ENCODE results near the gene ZHX3. TPM values are rescaled to one million over a fixed set of nuclear protein-coding genes. Genes with fewer than 3 reads are reported as not detected.

Gene ZHX3, protein sequence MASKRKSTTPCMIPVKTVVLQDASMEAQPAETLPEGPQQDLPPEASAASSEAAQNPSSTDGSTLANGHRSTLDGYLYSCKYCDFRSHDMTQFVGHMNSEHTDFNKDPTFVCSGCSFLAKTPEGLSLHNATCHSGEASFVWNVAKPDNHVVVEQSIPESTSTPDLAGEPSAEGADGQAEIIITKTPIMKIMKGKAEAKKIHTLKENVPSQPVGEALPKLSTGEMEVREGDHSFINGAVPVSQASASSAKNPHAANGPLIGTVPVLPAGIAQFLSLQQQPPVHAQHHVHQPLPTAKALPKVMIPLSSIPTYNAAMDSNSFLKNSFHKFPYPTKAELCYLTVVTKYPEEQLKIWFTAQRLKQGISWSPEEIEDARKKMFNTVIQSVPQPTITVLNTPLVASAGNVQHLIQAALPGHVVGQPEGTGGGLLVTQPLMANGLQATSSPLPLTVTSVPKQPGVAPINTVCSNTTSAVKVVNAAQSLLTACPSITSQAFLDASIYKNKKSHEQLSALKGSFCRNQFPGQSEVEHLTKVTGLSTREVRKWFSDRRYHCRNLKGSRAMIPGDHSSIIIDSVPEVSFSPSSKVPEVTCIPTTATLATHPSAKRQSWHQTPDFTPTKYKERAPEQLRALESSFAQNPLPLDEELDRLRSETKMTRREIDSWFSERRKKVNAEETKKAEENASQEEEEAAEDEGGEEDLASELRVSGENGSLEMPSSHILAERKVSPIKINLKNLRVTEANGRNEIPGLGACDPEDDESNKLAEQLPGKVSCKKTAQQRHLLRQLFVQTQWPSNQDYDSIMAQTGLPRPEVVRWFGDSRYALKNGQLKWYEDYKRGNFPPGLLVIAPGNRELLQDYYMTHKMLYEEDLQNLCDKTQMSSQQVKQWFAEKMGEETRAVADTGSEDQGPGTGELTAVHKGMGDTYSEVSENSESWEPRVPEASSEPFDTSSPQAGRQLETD
- 10 to 100 TPM in 1 of 2 donors, 1 to 10 TPM in 1; 3.2 to 30.0 TPM for total RNA-seq
- 1 to 10 TPM; 7.6 to 8.4 TPM for polyA plus RNA-seq

DNA sequence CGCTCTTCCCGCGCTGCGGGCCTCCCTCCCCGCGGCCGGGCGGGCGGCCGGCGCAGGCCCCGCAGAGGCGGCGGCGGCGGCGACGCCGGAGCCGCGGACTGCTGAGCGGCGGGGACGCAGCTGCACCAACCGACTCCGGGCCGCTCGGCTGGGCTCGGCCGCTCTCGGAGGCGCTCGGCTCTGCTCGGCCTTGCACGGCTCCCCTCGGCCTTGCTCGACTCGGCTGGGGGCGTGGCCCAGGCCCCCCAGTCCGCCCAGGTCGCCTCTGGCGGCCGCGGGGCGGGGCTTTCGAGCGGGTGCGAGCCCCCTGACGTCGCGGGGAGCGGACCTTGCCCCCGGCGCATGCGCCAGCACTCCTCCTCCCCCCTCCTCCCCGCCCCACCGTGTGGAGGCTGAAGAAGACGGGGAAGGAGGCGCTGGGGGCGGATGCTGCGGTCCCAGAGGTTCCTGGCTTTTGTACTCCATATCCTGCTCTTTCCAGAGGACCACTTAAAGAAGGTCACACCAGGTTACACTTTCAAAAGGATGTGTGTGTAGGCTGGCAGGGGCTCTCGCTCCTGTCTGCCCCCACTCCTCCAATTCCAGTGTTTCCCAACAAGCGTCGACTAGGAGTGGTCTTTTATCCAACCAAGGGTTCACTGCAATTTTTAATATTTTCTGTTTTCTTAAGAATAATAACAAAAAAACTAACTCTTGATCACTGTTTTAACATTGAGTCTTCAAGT lies at the start of gene ZHX3:
ZHX3 (minus strand) TSS at position 186 of the 725 bp plus-strand sequence. CDS start 112,815 bp downstream, outside the sequence.
- H3K27me3 ChIP-seq (ENCODE audit: control insufficient read depth in 4 of 4, insufficient read depth in 4 of 4, low read length in 3 of 4): no peaks in the 10 kb centered on the region
- peaks cover 0 to 2% (median 0%) of the 10 kb centered on the region in 4 donors for H3K36me3 ChIP-seq (ENCODE audit: control insufficient read depth in 4 of 4, insufficient read depth in 3 of 4, low read depth in 1 of 4, low read length in 3 of 4)
- TF ChIP-seq RAD21 (IDR thresholded peaks at IDR 0.05): peak in 1 of 2 donors; percentile 16
- peak; percentile 29 for TF ChIP-seq SP1 (IDR thresholded peaks at IDR 0.05)
- no peak for TF ChIP-seq FOXA2 (IDR thresholded peaks at IDR 0.05)
- peak; percentile 28 to 30 for TF ChIP-seq RXRA (IDR thresholded peaks at IDR 0.05)
- TF ChIP-seq, protein P1, sequence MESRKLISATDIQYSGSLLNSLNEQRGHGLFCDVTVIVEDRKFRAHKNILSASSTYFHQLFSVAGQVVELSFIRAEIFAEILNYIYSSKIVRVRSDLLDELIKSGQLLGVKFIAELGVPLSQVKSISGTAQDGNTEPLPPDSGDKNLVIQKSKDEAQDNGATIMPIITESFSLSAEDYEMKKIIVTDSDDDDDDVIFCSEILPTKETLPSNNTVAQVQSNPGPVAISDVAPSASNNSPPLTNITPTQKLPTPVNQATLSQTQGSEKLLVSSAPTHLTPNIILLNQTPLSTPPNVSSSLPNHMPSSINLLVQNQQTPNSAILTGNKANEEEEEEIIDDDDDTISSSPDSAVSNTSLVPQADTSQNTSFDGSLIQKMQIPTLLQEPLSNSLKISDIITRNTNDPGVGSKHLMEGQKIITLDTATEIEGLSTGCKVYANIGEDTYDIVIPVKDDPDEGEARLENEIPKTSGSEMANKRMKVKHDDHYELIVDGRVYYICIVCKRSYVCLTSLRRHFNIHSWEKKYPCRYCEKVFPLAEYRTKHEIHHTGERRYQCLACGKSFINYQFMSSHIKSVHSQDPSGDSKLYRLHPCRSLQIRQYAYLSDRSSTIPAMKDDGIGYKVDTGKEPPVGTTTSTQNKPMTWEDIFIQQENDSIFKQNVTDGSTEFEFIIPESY (IDR thresholded peaks at IDR 0.05): no peak
- TF ChIP-seq, protein P2, sequence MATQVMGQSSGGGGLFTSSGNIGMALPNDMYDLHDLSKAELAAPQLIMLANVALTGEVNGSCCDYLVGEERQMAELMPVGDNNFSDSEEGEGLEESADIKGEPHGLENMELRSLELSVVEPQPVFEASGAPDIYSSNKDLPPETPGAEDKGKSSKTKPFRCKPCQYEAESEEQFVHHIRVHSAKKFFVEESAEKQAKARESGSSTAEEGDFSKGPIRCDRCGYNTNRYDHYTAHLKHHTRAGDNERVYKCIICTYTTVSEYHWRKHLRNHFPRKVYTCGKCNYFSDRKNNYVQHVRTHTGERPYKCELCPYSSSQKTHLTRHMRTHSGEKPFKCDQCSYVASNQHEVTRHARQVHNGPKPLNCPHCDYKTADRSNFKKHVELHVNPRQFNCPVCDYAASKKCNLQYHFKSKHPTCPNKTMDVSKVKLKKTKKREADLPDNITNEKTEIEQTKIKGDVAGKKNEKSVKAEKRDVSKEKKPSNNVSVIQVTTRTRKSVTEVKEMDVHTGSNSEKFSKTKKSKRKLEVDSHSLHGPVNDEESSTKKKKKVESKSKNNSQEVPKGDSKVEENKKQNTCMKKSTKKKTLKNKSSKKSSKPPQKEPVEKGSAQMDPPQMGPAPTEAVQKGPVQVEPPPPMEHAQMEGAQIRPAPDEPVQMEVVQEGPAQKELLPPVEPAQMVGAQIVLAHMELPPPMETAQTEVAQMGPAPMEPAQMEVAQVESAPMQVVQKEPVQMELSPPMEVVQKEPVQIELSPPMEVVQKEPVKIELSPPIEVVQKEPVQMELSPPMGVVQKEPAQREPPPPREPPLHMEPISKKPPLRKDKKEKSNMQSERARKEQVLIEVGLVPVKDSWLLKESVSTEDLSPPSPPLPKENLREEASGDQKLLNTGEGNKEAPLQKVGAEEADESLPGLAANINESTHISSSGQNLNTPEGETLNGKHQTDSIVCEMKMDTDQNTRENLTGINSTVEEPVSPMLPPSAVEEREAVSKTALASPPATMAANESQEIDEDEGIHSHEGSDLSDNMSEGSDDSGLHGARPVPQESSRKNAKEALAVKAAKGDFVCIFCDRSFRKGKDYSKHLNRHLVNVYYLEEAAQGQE (IDR thresholded peaks at IDR 0.05): no peak
- peak; percentile 80 for TF ChIP-seq NR2F2 (IDR thresholded peaks at IDR 0.05)
- peak; percentile 64 for TF ChIP-seq HNF4G (IDR thresholded peaks at IDR 0.05)
- TF ChIP-seq HNF4A (conservative IDR thresholded peaks at IDR 0.05): peak; percentile 73 to 74
- no peak for TF ChIP-seq FOXA1 (IDR thresholded peaks at IDR 0.05)
- TF ChIP-seq, protein P3, sequence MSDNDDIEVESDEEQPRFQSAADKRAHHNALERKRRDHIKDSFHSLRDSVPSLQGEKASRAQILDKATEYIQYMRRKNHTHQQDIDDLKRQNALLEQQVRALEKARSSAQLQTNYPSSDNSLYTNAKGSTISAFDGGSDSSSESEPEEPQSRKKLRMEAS (IDR thresholded peaks at IDR 0.05): no peak
- TF ChIP-seq GABPA (IDR thresholded peaks at IDR 0.05 in 1 of 2, conservative IDR thresholded peaks at IDR 0.05 in 1 of 2): no peak
- no peak for TF ChIP-seq CTCF (IDR thresholded peaks at IDR 0.05; ENCODE audit: low read depth, low read length, missing input control)
- TF ChIP-seq TAF1 (conservative IDR thresholded peaks at IDR 0.05): no peak
- no peaks in the 10 kb centered on the region for H3K9me3 ChIP-seq (ENCODE audit: control insufficient read depth in 4 of 4, low read length in 3 of 4)
- H3K4me3 ChIP-seq (ENCODE audit: low read depth in 1 of 3, low read length in 3 of 3): peak within 1 kb of the TSS; percentile 82 to 96 (median 96)
- H3K4me1 ChIP-seq (ENCODE audit: control insufficient read depth in 4 of 4, insufficient read depth in 4 of 4, low read length in 3 of 4): peaks cover 10 to 37% (median 25%) of the 10 kb centered on the region in 4 donors
- H3K27ac ChIP-seq (ENCODE audit: low read depth in 1 of 2, low read length in 2 of 2): peak within 1 kb of the TSS; percentile 95 to 98
- under 1% methylated on average over 64 of the region's 64 CpGs for WGBS
- DNase-seq (ENCODE audit: low spot score): peak; percentile 95
- H3K9ac ChIP-seq (ENCODE audit: low read depth in 1 of 2, low read length in 2 of 2): peak within 1 kb of the TSS; percentile 94

Data from liver (tissue), 9 donors.